HG03571 (cell line): ENCODE results near the gene XRCC4.
A peak's percentile ranks its signal among the peaks of the same experiment; 100 is the strongest.

ENCODE experiments used
- ATAC-seq: cut with Tn5 transposase; IDR thresholded peaks from one replicate; pipeline ENCODE4 v1.9.1; 2021; ENCODE audit not compliant: unreplicated experiment

XRCC4 gene

GRCh38 chr5:83069096-83069799, 8.1 kb upstream of the XRCC4 start:
- ATAC-seq, result no peak

- ATAC-seq, result no peak
Measured at GRCh38 chr5:83071286-83072051, 5.9 kb upstream of the XRCC4 start.

- ATAC-seq, result no peak
Measured at GRCh38 chr5:83072966-83073365, 4.4 kb upstream of the XRCC4 start.

GRCh38 chr5:83077662-83078261, 415 bp downstream of the XRCC4 start:
- peak; percentile 3 for ATAC-seq

- ATAC-seq, result no peak
Measured at GRCh38 chr5:83082750-83083149, 5.4 kb downstream of the XRCC4 start.

- no peak for ATAC-seq
Measured at GRCh38 chr5:83084336-83084735, 7.0 kb downstream of the XRCC4 start.

- no peak for ATAC-seq
Measured at GRCh38 chr5:83085106-83085505, 7.8 kb downstream of the XRCC4 start.

- no peak for ATAC-seq
Measured at GRCh38 chr5:83090169-83090568, 12.8 kb downstream of the XRCC4 start.

GRCh38 chr5:83092619-83093018, 15.3 kb downstream of the XRCC4 start:
- no peak for ATAC-seq

GRCh38 chr5:83093692-83094091, 16.3 kb downstream of the XRCC4 start:
- no peak for ATAC-seq

GRCh38 chr5:83095163-83095956, 18.0 kb downstream of the XRCC4 start:
- no peak for ATAC-seq

GRCh38 chr5:83095957-83096539, 18.7 kb downstream of the XRCC4 start:
- ATAC-seq, result no peak

- ATAC-seq, result no peak
Measured at GRCh38 chr5:83096660-83097339, 19.5 kb downstream of the XRCC4 start.

- no peak for ATAC-seq
Measured at GRCh38 chr5:83097689-83098231, 20.4 kb downstream of the XRCC4 start.

GRCh38 chr5:83099001-83099400, 21.7 kb downstream of the XRCC4 start:
- ATAC-seq, result no peak

- no peak for ATAC-seq
Measured at GRCh38 chr5:83099445-83099844, 22.1 kb downstream of the XRCC4 start.

- no peak for ATAC-seq
Measured at GRCh38 chr5:83101514-83101913, 24.2 kb downstream of the XRCC4 start.

GRCh38 chr5:83102364-83102980, 25.1 kb downstream of the XRCC4 start:
- no peak for ATAC-seq

- ATAC-seq, result no peak
Measured at GRCh38 chr5:83104021-83104420, 26.7 kb downstream of the XRCC4 start.
